Fibroblast of lung (primary cell): Measurements from ENCODE around the gene OR2T27. TPM values are rescaled to one million over a fixed set of nuclear protein-coding genes. Genes with fewer than 3 reads are reported as not detected.

Experiments used
- DNase-seq, 2 donors: peaks; one replicate each; pipeline versions ENCODE4 v3.0.0 to v3.0.0-alpha.2; 2010; ENCODE audit warnings: low read depth in 2 of 2
- H2AFZ ChIP-seq: 2 replicates; pipeline ENCODE4 v1.5.1; 2012; ENCODE audit warnings: low read length, control low read depth, inconsistent platforms
- H3K27ac ChIP-seq: 2 replicates; pipeline ENCODE4 v1.5.1; 2011; ENCODE audit warnings: low read length, control low read depth; ENCODE audit not compliant: insufficient read depth
- H3K27me3 ChIP-seq: 2 replicates; pipeline ENCODE4 v1.5.1; 2011; ENCODE audit warnings: mild to moderate bottlenecking, low read length; ENCODE audit not compliant: control insufficient read depth, insufficient read depth
- H3K36me3 ChIP-seq: 2 replicates; pipeline ENCODE4 v1.5.1; 2011; ENCODE audit warnings: low read length; ENCODE audit not compliant: control insufficient read depth, insufficient read depth
- H3K4me1 ChIP-seq: 2 replicates; pipeline ENCODE4 v1.5.1; 2011; ENCODE audit warnings: low read length; ENCODE audit not compliant: control insufficient read depth, insufficient read depth; ENCODE audit errors: extremely low read depth
- H3K4me2 ChIP-seq: 2 replicates; pipeline ENCODE4 v1.5.1; 2011; ENCODE audit warnings: low read length, control low read depth; ENCODE audit not compliant: insufficient read depth; ENCODE audit errors: extremely low read depth
- H3K4me3 ChIP-seq, 4 experiments: fragments of 200-600 bp in 1 of 4; sonication (generic) in 1 of 4; replicated peaks in 1 of 4; 2 replicates each; pipeline ENCODE4 v1.5.1; 2011 to 2016; ENCODE audit warnings: low read length in 4 of 4, low read depth in 3 of 4, mild to moderate bottlenecking in 3 of 4, control low read depth in 2 of 4, inconsistent platforms in 1 of 4, mixed read lengths in 1 of 4; ENCODE audit not compliant: insufficient read depth in 1 of 4; ENCODE audit errors: control extremely low read depth in 1 of 4
- H3K79me2 ChIP-seq: 2 replicates; pipeline ENCODE4 v1.5.1; 2012; ENCODE audit warnings: mild to moderate bottlenecking, low read length, inconsistent platforms; ENCODE audit not compliant: control insufficient read depth, insufficient read depth
- H3K9ac ChIP-seq: 2 replicates; pipeline ENCODE4 v1.5.1; 2011; ENCODE audit warnings: mild to moderate bottlenecking, low read length, control low read depth; ENCODE audit not compliant: insufficient read depth
- H3K9me3 ChIP-seq: 2 replicates; pipeline ENCODE4 v1.5.1; 2012; ENCODE audit warnings: low read depth, low read length; ENCODE audit not compliant: control insufficient read depth, insufficient read depth
- H4K20me1 ChIP-seq: 2 replicates; pipeline ENCODE4 v1.5.1; 2011; ENCODE audit warnings: low read length; ENCODE audit not compliant: control insufficient read depth, insufficient read depth; ENCODE audit errors: extremely low read depth
- CTCF ChIP-seq, 2 donors: IDR thresholded peaks in 1 of 2; conservative IDR thresholded peaks in 1 of 2; 1 replicate in 1 of 2; 2 replicates in 1 of 2; pipeline ENCODE4 v1.5.1; 2011 to 2012; ENCODE audit warnings: low read length in 2 of 2, control low read depth in 1 of 2, inconsistent platforms in 1 of 2, low read depth in 1 of 2, mild to moderate bottlenecking in 1 of 2
- EZH2 ChIP-seq: IDR thresholded peaks from 2 replicates; pipeline ENCODE4 v1.5.1; 2012; ENCODE audit warnings: low read length, control low read depth, mild to moderate bottlenecking; ENCODE audit errors: missing control alignments
- polyA plus RNA-seq, 2 donors: library from polyadenylated mRNA; depleted of rRNA in 1 of 2; stranded (reverse) in 1 of 2; unstranded in 1 of 2; fragments of >200 nt; gene quantifications; 2 replicates each; pipeline ENCODE4 v1.2.1, GENCODE V29; 2011 to 2012; ENCODE audit warnings: missing spikeins in 1 of 2
- total RNA-seq: library from RNA; depleted of rRNA; stranded (reverse); fragments of >200 nt; gene quantifications from 2 replicates; pipeline ENCODE4 v1.2.1, GENCODE V29; 2014

The OR2T27 gene
- total and polyA plus RNA-seq, 2 donors (not counting 1 experiment from before 2014, with no cell fraction given): not detected

DNA sequence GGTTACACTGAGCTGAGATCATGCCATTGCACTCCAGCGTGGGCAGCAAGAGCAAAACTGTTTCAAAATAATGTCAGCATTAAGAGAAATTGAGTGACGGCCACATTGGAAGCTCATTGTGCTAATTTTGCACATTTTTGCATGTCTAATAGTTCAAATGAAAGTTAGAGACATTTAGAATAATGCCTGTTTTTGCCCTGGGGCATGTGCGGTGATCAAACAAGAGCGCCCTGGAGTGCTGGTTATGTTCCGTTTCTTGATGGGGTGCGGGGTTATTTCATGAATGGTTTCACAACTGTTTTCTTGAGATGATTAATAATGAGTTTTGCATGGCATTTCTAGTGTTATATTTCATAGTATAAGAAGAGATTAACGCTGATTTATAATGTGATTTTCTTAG lies 33.6 kb downstream of the OR2T27 start:
- no peaks in the 10 kb centered on the region for H3K27me3 ChIP-seq
- no peaks in the 10 kb centered on the region for H4K20me1 ChIP-seq
- H3K4me3 ChIP-seq: no peak overlapping the region
- DNase-seq: no peak
- no peak overlapping the region for H3K27ac ChIP-seq
- H3K79me2 ChIP-seq: no peaks in the 10 kb centered on the region
- H3K36me3 ChIP-seq: no peaks in the 10 kb centered on the region
- no peaks in the 10 kb centered on the region for H3K9me3 ChIP-seq
- no peaks in the 10 kb centered on the region for H3K4me1 ChIP-seq
- no peak overlapping the region for H2AFZ ChIP-seq
- H3K4me2 ChIP-seq: no peak overlapping the region
- H3K9ac ChIP-seq: no peak overlapping the region
- TF ChIP-seq CTCF (conservative IDR thresholded peaks at IDR 0.05 in 1 of 2, IDR thresholded peaks at IDR 0.05 in 1 of 2; ENCODE audit: low read depth in 1 of 2, low read length in 2 of 2) (no peak), EZH2 (no peak)

GRCh38 chr1:248618878-248619277 lies 36.5 kb downstream of the OR2T27 start:
- no peaks in the 10 kb centered on the region for H3K27me3 ChIP-seq
- no peak overlapping the region for H3K4me3 ChIP-seq
- no peak overlapping the region for H3K27ac ChIP-seq
- no peak overlapping the region for H3K4me2 ChIP-seq
- H3K9ac ChIP-seq: no peak overlapping the region
- no peaks in the 10 kb centered on the region for H3K36me3 ChIP-seq
- H3K4me1 ChIP-seq: no peaks in the 10 kb centered on the region
- H3K79me2 ChIP-seq: no peaks in the 10 kb centered on the region
- peak in 1 of 2 donors; percentile 0 for DNase-seq
- H2AFZ ChIP-seq: no peak overlapping the region
- no peaks in the 10 kb centered on the region for H4K20me1 ChIP-seq
- no peak for TF ChIP-seq EZH2
- peak; percentile 15 to 61 for TF ChIP-seq CTCF (conservative IDR thresholded peaks at IDR 0.05 in 1 of 2, IDR thresholded peaks at IDR 0.05 in 1 of 2; ENCODE audit: low read depth in 1 of 2, low read length in 2 of 2)
- no peaks in the 10 kb centered on the region for H3K9me3 ChIP-seq

DNA sequence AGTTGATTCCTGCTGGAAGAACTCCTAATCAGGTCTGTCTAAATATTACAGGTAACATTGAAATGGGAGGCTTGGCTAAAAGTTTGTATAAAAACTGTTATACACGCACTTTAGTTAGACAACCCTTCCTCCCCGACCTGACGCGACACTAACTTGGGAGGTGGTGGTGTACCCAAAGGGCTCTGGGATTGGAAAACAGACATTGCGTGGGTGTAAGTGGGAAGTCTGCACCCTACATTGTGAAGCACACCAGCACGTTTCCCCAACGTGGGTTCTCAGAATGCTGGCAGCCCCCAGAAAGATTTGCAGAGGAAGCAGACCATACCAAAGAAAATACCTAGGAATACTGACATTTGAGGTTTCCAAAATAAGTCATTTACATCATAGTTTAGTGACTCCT lies 37.2 kb downstream of the OR2T27 start:
- Histone ChIP-seq H3K4me1 (no peaks in the 10 kb centered on the region), H3K79me2 (no peaks in the 10 kb centered on the region), H3K27me3 (no peaks in the 10 kb centered on the region), H3K27ac (no peak overlapping the region), H3K36me3 (no peaks in the 10 kb centered on the region), H3K4me2 (no peak overlapping the region), H3K9ac (no peak overlapping the region), H3K4me3 (no peak overlapping the region), H3K9me3 (no peaks in the 10 kb centered on the region), H4K20me1 (no peaks in the 10 kb centered on the region), H2AFZ (no peak overlapping the region)
- no peak for TF ChIP-seq CTCF (conservative IDR thresholded peaks at IDR 0.05 in 1 of 2, IDR thresholded peaks at IDR 0.05 in 1 of 2; ENCODE audit: low read depth in 1 of 2, low read length in 2 of 2)
- TF ChIP-seq EZH2: no peak
- DNase-seq: no peak
